Measurements from ENCODE around the gene TMPRSS5. TPM values are rescaled to one million over a fixed set of nuclear protein-coding genes. Genes with fewer than 3 reads are reported as not detected.

TMPRSS5 gene
- 1 to 10 TPM; 1.0 to 1.2 TPM for total RNA-seq
- polyA plus RNA-seq (2013, experiment 1 of 2), result 2.9 TPM
- 2.3 TPM for polyA plus RNA-seq (2013, experiment 2 of 2)
- long read RNA-seq, experiment 1, partial matches to known transcripts, result 0 of 1 reads
- long read RNA-seq, experiment 1, other reads (novel, unspliced or antisense), result 1 of 1 reads
- long read RNA-seq, experiment 2, partial matches to known transcripts, result 0 of 2 reads
- long read RNA-seq, experiment 2, other reads (novel, unspliced or antisense), result 2 of 2 reads
- long read RNA-seq, experiment 3, partial matches to known transcripts, result 0 of 1 reads
- long read RNA-seq, experiment 3, other reads (novel, unspliced or antisense), result 1 of 1 reads
- long read RNA-seq, experiment 4, result 0 reads

DNA sequence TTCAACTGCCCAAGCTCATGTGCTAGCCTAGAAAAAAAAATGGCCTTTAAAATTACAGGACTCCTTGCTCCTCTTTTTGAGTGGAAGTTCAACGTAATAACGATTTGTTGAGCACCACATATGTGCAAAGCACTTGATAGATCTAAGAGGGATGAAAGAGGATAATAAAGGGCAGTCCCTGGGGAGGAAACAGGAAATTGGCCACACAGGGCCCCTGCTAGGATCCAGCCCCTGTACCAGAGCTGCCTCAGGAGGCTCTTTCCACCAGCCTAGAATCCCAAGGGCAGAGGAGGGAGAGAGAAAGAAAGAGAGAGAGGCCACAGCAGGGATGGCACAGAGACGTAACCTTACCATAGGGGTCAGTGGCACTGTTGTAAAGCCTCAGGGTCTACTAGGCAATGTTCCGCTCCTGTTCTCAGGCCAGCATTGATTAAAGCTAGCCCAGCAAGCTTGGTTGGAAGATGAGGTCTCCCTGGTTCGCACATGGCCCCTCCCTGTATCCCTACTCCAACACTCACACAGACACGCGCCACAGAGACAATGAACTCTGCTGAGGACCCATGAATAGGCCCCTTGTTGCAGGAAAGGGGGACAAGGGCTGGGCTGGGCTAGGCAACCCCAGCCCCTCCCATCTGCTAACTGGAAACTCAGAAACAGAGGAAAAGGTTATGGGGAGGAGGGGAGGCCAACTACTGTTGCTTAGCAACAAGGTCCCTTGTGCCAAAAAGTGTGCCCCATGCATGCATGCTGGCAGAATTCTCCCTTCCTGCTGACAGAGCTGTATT lies at the start of gene TMPRSS5:
Gene TMPRSS5, minus strand, starts transcription at position 438 of the 785 bp plus-strand sequence. Its CDS starts 84 bp downstream, at position 354.
- Mint-ChIP-seq H3K27me3 (ENCODE audit: insufficient read depth) (no peaks in the 10 kb centered on the region), H3K4me1 (no peaks in the 10 kb centered on the region), H3K36me3 (ENCODE audit: low read depth) (peaks cover 10% of the 10 kb centered on the region), H3K4me3 (no peak within 1 kb of the TSS), H3K9me3 (peaks cover 28% of the 10 kb centered on the region), H3K27ac (no peak within 1 kb of the TSS)
- Histone ChIP-seq H3K4me3 (ENCODE audit: low read length) (no peak within 1 kb of the TSS), H3K9ac (ENCODE audit: extremely low read depth, low read length, poor library complexity, severe bottlenecking) (no peak within 1 kb of the TSS), H3K27ac (ENCODE audit: low read depth, low read length) (peak within 1 kb of the TSS; percentile 90), H3K36me3 (ENCODE audit: control insufficient read depth, insufficient read depth, low read length) (no peaks in the 10 kb centered on the region), H3K9me3 (ENCODE audit: control insufficient read depth, low read length) (peaks cover 29% of the 10 kb centered on the region), H3K4me1 (ENCODE audit: control insufficient read depth, insufficient read depth, low read length) (no peaks in the 10 kb centered on the region), H3K27me3 (ENCODE audit: control insufficient read depth, insufficient read depth, low read length, poor library complexity, severe bottlenecking) (no peaks in the 10 kb centered on the region)
- TF ChIP-seq, protein P1, sequence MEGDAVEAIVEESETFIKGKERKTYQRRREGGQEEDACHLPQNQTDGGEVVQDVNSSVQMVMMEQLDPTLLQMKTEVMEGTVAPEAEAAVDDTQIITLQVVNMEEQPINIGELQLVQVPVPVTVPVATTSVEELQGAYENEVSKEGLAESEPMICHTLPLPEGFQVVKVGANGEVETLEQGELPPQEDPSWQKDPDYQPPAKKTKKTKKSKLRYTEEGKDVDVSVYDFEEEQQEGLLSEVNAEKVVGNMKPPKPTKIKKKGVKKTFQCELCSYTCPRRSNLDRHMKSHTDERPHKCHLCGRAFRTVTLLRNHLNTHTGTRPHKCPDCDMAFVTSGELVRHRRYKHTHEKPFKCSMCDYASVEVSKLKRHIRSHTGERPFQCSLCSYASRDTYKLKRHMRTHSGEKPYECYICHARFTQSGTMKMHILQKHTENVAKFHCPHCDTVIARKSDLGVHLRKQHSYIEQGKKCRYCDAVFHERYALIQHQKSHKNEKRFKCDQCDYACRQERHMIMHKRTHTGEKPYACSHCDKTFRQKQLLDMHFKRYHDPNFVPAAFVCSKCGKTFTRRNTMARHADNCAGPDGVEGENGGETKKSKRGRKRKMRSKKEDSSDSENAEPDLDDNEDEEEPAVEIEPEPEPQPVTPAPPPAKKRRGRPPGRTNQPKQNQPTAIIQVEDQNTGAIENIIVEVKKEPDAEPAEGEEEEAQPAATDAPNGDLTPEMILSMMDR (conservative IDR thresholded peaks at IDR 0.05), result no peak
- 89 to 91% methylated on average over 4 to 7 of the region's 7 CpGs for WGBS, 2 experiments (ENCODE audit: insufficient coverage in 1 of 2, insufficient read length in 1 of 2)
- no peak for DNase-seq

DNA sequence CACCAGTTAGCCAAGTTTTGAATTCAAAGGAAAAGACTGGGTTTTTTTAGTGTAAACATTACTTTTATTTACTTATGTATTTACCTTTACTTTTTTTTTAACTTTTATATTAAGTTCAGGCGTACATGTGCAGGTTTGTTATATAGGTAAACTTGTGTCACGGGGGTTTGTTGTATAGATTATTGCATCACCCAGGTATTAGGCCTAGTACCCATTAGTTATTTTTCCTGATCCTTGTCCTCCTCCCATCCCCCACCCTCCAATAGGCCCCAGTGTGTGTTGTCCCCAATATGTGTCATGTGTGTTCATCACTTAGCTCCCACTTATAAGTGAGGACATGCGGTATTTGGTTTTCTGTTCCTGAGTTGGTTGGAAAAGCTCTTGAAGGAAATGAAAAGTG lies 46.8 kb upstream of the TMPRSS5 start:
- Histone ChIP-seq H3K9me3 (ENCODE audit: control insufficient read depth, low read length) (peaks cover 16% of the 10 kb centered on the region), H3K4me3 (ENCODE audit: low read length) (no peak overlapping the region), H3K27ac (ENCODE audit: low read depth, low read length) (no peak overlapping the region), H3K36me3 (ENCODE audit: control insufficient read depth, insufficient read depth, low read length) (peaks cover 71% of the 10 kb centered on the region), H3K9ac (ENCODE audit: extremely low read depth, low read length, poor library complexity, severe bottlenecking) (no peak overlapping the region), H3K4me1 (ENCODE audit: control insufficient read depth, insufficient read depth, low read length) (no peaks in the 10 kb centered on the region), H3K27me3 (ENCODE audit: control insufficient read depth, insufficient read depth, low read length, poor library complexity, severe bottlenecking) (no peaks in the 10 kb centered on the region)
- Mint-ChIP-seq H3K27ac (no peak overlapping the region), H3K36me3 (ENCODE audit: low read depth) (peaks cover 45% of the 10 kb centered on the region), H3K4me3 (no peak overlapping the region), H3K9me3 (no peaks in the 10 kb centered on the region), H3K27me3 (ENCODE audit: insufficient read depth) (no peaks in the 10 kb centered on the region), H3K4me1 (no peaks in the 10 kb centered on the region)
- WGBS, 2 experiments (ENCODE audit: insufficient coverage in 1 of 2, insufficient read length in 1 of 2), result 100% methylated on average over 1 of the region's 3 CpGs
- DNase-seq, result no peak
- TF ChIP-seq, protein P1 (conservative IDR thresholded peaks at IDR 0.05), result no peak

DNA sequence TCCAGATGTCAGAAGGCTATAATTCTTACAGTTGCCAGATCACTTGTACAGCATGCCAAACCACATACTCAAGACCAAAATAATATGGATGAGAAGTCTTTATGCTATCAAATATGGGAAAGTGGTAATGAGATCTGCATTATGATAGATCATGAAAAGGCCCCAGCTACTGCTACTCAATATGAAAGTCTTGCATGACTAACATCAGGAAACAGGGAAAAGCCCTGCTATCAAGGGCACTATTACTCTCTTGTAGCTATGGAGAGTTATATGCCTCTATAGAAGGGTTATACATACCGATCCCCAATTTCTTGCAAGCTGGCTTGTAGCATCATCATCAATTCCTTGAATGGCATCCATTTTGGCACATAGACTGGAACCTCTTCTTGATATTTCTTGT lies 30.2 kb upstream of the TMPRSS5 start:
- H3K9me3 Mint-ChIP-seq, result no peaks in the 10 kb centered on the region
- Histone ChIP-seq H3K9ac (ENCODE audit: extremely low read depth, low read length, poor library complexity, severe bottlenecking) (no peak overlapping the region), H3K4me3 (ENCODE audit: low read length) (no peak overlapping the region), H3K4me1 (ENCODE audit: control insufficient read depth, insufficient read depth, low read length) (no peaks in the 10 kb centered on the region), H3K36me3 (ENCODE audit: control insufficient read depth, insufficient read depth, low read length) (peaks cover 87% of the 10 kb centered on the region), H3K27ac (ENCODE audit: low read depth, low read length) (no peak overlapping the region), H3K27me3 (ENCODE audit: control insufficient read depth, insufficient read depth, low read length, poor library complexity, severe bottlenecking) (no peaks in the 10 kb centered on the region), H3K9me3 (ENCODE audit: control insufficient read depth, low read length) (no peaks in the 10 kb centered on the region)
- no peak overlapping the region for H3K27ac Mint-ChIP-seq
- no peaks in the 10 kb centered on the region for H3K27me3 Mint-ChIP-seq (ENCODE audit: insufficient read depth)
- TF ChIP-seq, protein P1 (conservative IDR thresholded peaks at IDR 0.05), result no peak
- H3K4me3 Mint-ChIP-seq, result no peak overlapping the region
- H3K36me3 Mint-ChIP-seq (ENCODE audit: low read depth), result peaks cover 72% of the 10 kb centered on the region
- 100% methylated on average over 1 of the region's 1 CpG for WGBS, 2 experiments (ENCODE audit: insufficient coverage in 1 of 2, insufficient read length in 1 of 2)
- DNase-seq, result no peak
- H3K4me1 Mint-ChIP-seq, result no peaks in the 10 kb centered on the region

All from endodermal cell (in vitro differentiated cells).